ENCODE results near the gene ARPC1B.

DNA sequence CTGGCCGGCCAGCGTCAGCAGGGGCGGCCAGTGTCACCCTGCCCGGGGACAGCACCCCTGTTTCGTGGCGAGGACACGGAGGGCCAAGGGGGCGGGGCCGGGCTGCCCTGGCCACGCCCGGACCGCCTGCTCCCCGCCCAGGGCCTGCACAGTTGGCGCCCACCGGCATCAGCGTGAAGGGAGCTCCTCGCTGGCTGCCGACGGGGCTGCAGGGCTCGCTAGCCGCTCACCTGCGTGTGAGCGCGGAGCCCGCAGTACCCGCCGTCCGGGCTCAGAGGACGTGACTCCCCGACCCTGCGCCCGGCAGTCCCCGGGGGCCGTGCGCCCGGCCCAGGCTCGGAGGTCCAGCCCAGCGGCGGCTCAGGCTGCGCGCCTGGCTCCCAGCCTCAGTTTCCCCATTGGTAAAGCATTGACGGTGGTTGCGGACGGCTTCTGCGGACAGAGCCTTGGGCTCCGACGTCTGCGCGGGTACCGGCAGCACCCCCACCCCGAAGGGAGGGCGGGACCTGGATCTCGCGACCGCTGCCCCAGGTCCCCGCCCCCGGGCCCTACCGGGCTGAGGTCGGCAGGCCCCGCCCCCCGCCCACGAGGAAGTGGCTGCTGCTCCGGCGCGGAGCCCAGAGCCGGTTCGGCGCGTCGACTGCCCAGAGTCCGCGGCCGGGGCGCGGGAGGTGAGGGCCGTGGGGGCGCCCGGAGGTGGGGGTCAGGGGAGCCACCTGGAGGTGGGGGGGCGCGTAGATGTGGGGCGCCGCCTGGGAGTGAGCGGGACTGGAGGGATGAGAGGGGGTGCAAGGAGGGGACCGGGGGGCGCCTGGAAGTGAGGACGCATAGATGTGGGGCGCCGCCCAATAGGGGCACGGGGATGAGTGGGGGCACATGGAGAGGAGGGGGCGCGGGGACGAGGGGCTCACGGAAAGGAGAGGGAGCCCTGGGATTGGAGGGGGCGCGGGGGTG lies at the start of gene ARPC1B:
- TF ChIP-seq, protein P1, sequence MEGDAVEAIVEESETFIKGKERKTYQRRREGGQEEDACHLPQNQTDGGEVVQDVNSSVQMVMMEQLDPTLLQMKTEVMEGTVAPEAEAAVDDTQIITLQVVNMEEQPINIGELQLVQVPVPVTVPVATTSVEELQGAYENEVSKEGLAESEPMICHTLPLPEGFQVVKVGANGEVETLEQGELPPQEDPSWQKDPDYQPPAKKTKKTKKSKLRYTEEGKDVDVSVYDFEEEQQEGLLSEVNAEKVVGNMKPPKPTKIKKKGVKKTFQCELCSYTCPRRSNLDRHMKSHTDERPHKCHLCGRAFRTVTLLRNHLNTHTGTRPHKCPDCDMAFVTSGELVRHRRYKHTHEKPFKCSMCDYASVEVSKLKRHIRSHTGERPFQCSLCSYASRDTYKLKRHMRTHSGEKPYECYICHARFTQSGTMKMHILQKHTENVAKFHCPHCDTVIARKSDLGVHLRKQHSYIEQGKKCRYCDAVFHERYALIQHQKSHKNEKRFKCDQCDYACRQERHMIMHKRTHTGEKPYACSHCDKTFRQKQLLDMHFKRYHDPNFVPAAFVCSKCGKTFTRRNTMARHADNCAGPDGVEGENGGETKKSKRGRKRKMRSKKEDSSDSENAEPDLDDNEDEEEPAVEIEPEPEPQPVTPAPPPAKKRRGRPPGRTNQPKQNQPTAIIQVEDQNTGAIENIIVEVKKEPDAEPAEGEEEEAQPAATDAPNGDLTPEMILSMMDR (IDR thresholded peaks at IDR 0.05) = no peak
- TF ChIP-seq ZFX (IDR thresholded peaks at IDR 0.05; ENCODE audit: borderline replicate concordance) = no peak

Measured in 22Rv1 (cell line).